Adipose tissue (tissue), 3 donors: Measurements from ENCODE around the gene SPINK6. TPM values are rescaled to one million over a fixed set of nuclear protein-coding genes. Genes with fewer than 3 reads are reported as not detected.

Experiments used
- H3K27ac ChIP-seq: one replicate; pipeline ENCODE4 v1.5.1; 2013; ENCODE audit warnings: low read depth, low read length
- WGBS, 3 donors: extraction: QIAGEN DNeasy Blood & Tissue Kit; methylation state at CpG; one replicate each; pipeline ENCODE4 v1.1.7; 2013; 5-methylcytosine and 5-hydroxymethylcytosine counted together
- polyA plus RNA-seq, 3 donors: library from polyadenylated mRNA; stranded (reverse); fragments of 200-250 nt; gene quantifications; one replicate each; pipeline ENCODE4 v1.2.3, GENCODE V29; 2013
- donor health status: healthy with polysubstance abuse.
- donor health status: Bipolar disorder and iron deficiency.
- donor health status: healthy.

SPINK6 gene
- under 1 TPM in 1 of 3 donors, not detected in 2; 0.42 TPM for polyA plus RNA-seq

- H3K27ac ChIP-seq: no peak within 1 kb of the TSS
- WGBS, 3 donors: 91 to 99% (median 92%) methylated on average over 2 of the region's 2 CpGs
Observed at GRCh38 chr5:148202531-148203203, at the start of gene SPINK6. TSS of gene SPINK6 (plus strand) at chr5:148203042. CDS start at chr5:148203097, 55 bp downstream.

GRCh38 chr5:148156609-148157008, 46.2 kb upstream of the SPINK6 start:
- no peak overlapping the region for H3K27ac ChIP-seq
- 89 to 90% (median 90%) methylated on average over 1 of the region's 1 CpG for WGBS, 3 donors

- 90 to 97% (median 92%) methylated on average over 1 of the region's 1 CpG for WGBS, 3 donors
- H3K27ac ChIP-seq: no peak overlapping the region
Observed at GRCh38 chr5:148162038-148162437, 40.8 kb upstream of the SPINK6 start.

- WGBS, 3 donors: 82 to 91% (median 86%) methylated on average over 1 of the region's 1 CpG
- H3K27ac ChIP-seq: no peak overlapping the region
Observed at GRCh38 chr5:148163345-148163744, 39.5 kb upstream of the SPINK6 start.

- WGBS, 3 donors: 81 to 87% (median 84%) methylated on average over 4 of the region's 4 CpGs
Observed at GRCh38 chr5:148166550-148167283, 36.1 kb upstream of the SPINK6 start.

GRCh38 chr5:148168246-148168645, 34.6 kb upstream of the SPINK6 start, which contains the start of gene SPINK14:
TSS of gene SPINK14 (plus strand) at chr5:148168546. CDS start at chr5:148169733, 1,187 bp downstream.
- no peak within 1 kb of the TSS for H3K27ac ChIP-seq
- WGBS, 3 donors: 86 to 100% (median 98%) methylated on average over 1 of the region's 1 CpG

More at GRCh38 chr5:148166550-148167283, 36.1 kb upstream of the SPINK6 start:
- no peak overlapping the region for H3K27ac ChIP-seq

- 50 to 75% (median 68%) methylated on average over 2 of the region's 2 CpGs for WGBS, 3 donors
- H3K27ac ChIP-seq: no peak overlapping the region
Observed at GRCh38 chr5:148172377-148172776, 30.5 kb upstream of the SPINK6 start.

- no peak overlapping the region for H3K27ac ChIP-seq
- 42 to 60% (median 46%) methylated on average over 2 of the region's 2 CpGs for WGBS, 3 donors
Observed at GRCh38 chr5:148176480-148176879, 26.4 kb upstream of the SPINK6 start.

- WGBS, 3 donors: 55 to 74% (median 56%) methylated on average over 1 of the region's 1 CpG
- no peak overlapping the region for H3K27ac ChIP-seq
Observed at GRCh38 chr5:148177207-148177606, 25.6 kb upstream of the SPINK6 start.

GRCh38 chr5:148179234-148179824, 23.5 kb upstream of the SPINK6 start:
- H3K27ac ChIP-seq: no peak overlapping the region
- 35 to 36% (median 35%) methylated on average over 3 of the region's 3 CpGs for WGBS, 3 donors

GRCh38 chr5:148186248-148187003, 16.4 kb upstream of the SPINK6 start:
- no peak overlapping the region for H3K27ac ChIP-seq
- 55 to 77% (median 57%) methylated on average over 3 of the region's 3 CpGs for WGBS, 3 donors

GRCh38 chr5:148191010-148191409, 11.8 kb upstream of the SPINK6 start:
- no peak overlapping the region for H3K27ac ChIP-seq
- 35 to 63% (median 56%) methylated on average over 1 of the region's 1 CpG for WGBS, 3 donors

- WGBS, 3 donors: 72 to 86% (median 85%) methylated on average over 1 of the region's 1 CpG
- no peak overlapping the region for H3K27ac ChIP-seq
Observed at GRCh38 chr5:148193202-148193601, 9.6 kb upstream of the SPINK6 start.

GRCh38 chr5:148201151-148201550, 1.7 kb upstream of the SPINK6 start:
- no peak overlapping the region for H3K27ac ChIP-seq
- WGBS, 3 donors: 42 to 73% (median 59%) methylated on average over 2 of the region's 2 CpGs

- no peak overlapping the region for H3K27ac ChIP-seq
- WGBS, 3 donors: 54 to 69% (median 57%) methylated on average over 4 of the region's 4 CpGs
Observed at GRCh38 chr5:148205044-148205806, 2.4 kb downstream of the SPINK6 start.

- 62 to 66% (median 64%) methylated on average over 1 of the region's 1 CpG for WGBS, 3 donors
- no peak overlapping the region for H3K27ac ChIP-seq
Observed at GRCh38 chr5:148205865-148206264, 3.0 kb downstream of the SPINK6 start.

GRCh38 chr5:148206620-148207019, 3.8 kb downstream of the SPINK6 start:
- H3K27ac ChIP-seq: no peak overlapping the region
- 64 to 73% (median 66%) methylated on average over 1 of the region's 1 CpG for WGBS, 3 donors

- no peak overlapping the region for H3K27ac ChIP-seq
Observed at GRCh38 chr5:148208226-148208625, 5.4 kb downstream of the SPINK6 start.
